Sigmoid colon (tissue), 4 donors: ENCODE results near the gene KCNJ11.

Experiments
- POLR2A ChIP-seq, 2 donors: fragments of 450-650 bp; IDR thresholded peaks; one replicate each; pipeline ENCODE4 v1.6.1; 2016; ENCODE audit warnings: antibody characterized with exemption in 2 of 2, mild to moderate bottlenecking in 2 of 2, moderate library complexity in 2 of 2
- POLR2AphosphoS5 ChIP-seq, 4 donors: sonication (generic); formaldehyde crosslinking; IDR thresholded peaks; one replicate each; pipeline ENCODE4 v1.6.1; 2017; ENCODE audit warnings: antibody characterized with exemption in 4 of 4
- TF ChIP-seq, protein P1 (sequence below), 4 experiments: fragments of 450-650 bp in 3 of 4; fragments of 200-600 bp in 1 of 4; IDR thresholded peaks; one replicate each; pipeline ENCODE4 v1.5.1; 2016 to 2019; ENCODE audit warnings: antibody characterized with exemption in 4 of 4, mild to moderate bottlenecking in 3 of 4, moderate library complexity in 2 of 4

DNA sequence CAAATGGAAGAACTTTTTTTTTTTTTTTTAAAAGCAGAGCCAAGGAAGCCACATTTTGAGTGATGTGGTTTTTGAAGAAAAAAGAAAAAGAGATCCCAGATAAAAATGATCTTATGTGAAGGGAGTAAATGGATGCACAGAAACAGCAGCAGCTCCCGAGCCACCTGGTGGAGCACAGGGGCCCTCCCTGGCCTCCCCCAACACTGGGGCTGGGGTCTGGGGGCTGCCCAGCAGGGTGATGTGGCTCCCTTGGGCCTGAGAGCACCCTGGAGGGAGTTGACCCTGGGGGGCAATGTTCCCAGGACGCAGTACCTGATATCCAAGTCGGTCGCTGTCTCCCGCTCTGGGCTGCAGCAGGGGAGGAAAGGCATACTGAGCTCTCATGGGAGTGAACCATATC, 26.5 kb upstream of the KCNJ11 start:
- TF ChIP-seq, protein P1, sequence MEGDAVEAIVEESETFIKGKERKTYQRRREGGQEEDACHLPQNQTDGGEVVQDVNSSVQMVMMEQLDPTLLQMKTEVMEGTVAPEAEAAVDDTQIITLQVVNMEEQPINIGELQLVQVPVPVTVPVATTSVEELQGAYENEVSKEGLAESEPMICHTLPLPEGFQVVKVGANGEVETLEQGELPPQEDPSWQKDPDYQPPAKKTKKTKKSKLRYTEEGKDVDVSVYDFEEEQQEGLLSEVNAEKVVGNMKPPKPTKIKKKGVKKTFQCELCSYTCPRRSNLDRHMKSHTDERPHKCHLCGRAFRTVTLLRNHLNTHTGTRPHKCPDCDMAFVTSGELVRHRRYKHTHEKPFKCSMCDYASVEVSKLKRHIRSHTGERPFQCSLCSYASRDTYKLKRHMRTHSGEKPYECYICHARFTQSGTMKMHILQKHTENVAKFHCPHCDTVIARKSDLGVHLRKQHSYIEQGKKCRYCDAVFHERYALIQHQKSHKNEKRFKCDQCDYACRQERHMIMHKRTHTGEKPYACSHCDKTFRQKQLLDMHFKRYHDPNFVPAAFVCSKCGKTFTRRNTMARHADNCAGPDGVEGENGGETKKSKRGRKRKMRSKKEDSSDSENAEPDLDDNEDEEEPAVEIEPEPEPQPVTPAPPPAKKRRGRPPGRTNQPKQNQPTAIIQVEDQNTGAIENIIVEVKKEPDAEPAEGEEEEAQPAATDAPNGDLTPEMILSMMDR (IDR thresholded peaks at IDR 0.05) = no peak
- TF ChIP-seq POLR2AphosphoS5 (IDR thresholded peaks at IDR 0.05) = no peak
- TF ChIP-seq POLR2A (IDR thresholded peaks at IDR 0.05) = no peak
